ENCODE data around the gene CREG1.
A peak's percentile ranks its signal among the peaks of the same experiment; 100 is the strongest.
"Not testable (repeated sequence)": the region's sequence is repeated elsewhere in the genome, so short reads cannot be mapped to it uniquely, and the experiment has no call there.

CREG1 gene

GRCh38 chr1:167575649-167576048, 22.1 kb upstream of the CREG1 start:
- H3K4me1 Mint-ChIP-seq = no peaks in the 10 kb centered on the region
- H3K9me3 Mint-ChIP-seq = no peaks in the 10 kb centered on the region
- no peaks in the 10 kb centered on the region for H3K36me3 Mint-ChIP-seq
- H3K4me3 Mint-ChIP-seq = no peak overlapping the region
- no peaks in the 10 kb centered on the region for H3K27me3 Mint-ChIP-seq
- no peak overlapping the region for H3K27ac Mint-ChIP-seq

GRCh38 chr1:167573035-167573434, 19.5 kb upstream of the CREG1 start:
- Mint-ChIP-seq H3K4me1 (no peaks in the 10 kb centered on the region), H3K27me3 (no peaks in the 10 kb centered on the region), H3K27ac (no peak overlapping the region), H3K4me3 (no peak overlapping the region), H3K36me3 (no peaks in the 10 kb centered on the region), H3K9me3 (no peaks in the 10 kb centered on the region)

- not testable (repeated sequence) for H3K27me3 Mint-ChIP-seq
Measured at GRCh38 chr1:167570712-167571111, 17.1 kb upstream of the CREG1 start.

GRCh38 chr1:167567663-167568062, 14.1 kb upstream of the CREG1 start:
- no peaks in the 10 kb centered on the region for H3K36me3 Mint-ChIP-seq
- H3K4me1 Mint-ChIP-seq = no peaks in the 10 kb centered on the region
- H3K4me3 Mint-ChIP-seq = no peak overlapping the region
- no peak overlapping the region for H3K27ac Mint-ChIP-seq
- H3K27me3 Mint-ChIP-seq = no peaks in the 10 kb centered on the region
- no peaks in the 10 kb centered on the region for H3K9me3 Mint-ChIP-seq

More at GRCh38 chr1:167570712-167571111, 17.1 kb upstream of the CREG1 start:
- not testable (repeated sequence) for H3K9me3 Mint-ChIP-seq, H3K27ac Mint-ChIP-seq, H3K36me3 Mint-ChIP-seq, H3K4me1 Mint-ChIP-seq, H3K4me3 Mint-ChIP-seq

GRCh38 chr1:167566766-167567165, 13.2 kb upstream of the CREG1 start:
- Mint-ChIP-seq H3K9me3 (no peaks in the 10 kb centered on the region), H3K4me1 (no peaks in the 10 kb centered on the region), H3K4me3 (no peak overlapping the region), H3K36me3 (no peaks in the 10 kb centered on the region), H3K27me3 (no peaks in the 10 kb centered on the region), H3K27ac (no peak overlapping the region)

GRCh38 chr1:167565922-167566321, 12.4 kb upstream of the CREG1 start:
- no peaks in the 10 kb centered on the region for H3K27me3 Mint-ChIP-seq
- H3K4me1 Mint-ChIP-seq = no peaks in the 10 kb centered on the region
- H3K27ac Mint-ChIP-seq = no peak overlapping the region
- no peak overlapping the region for H3K4me3 Mint-ChIP-seq
- H3K36me3 Mint-ChIP-seq = no peaks in the 10 kb centered on the region
- H3K9me3 Mint-ChIP-seq = no peaks in the 10 kb centered on the region

GRCh38 chr1:167564612-167565270, 11.2 kb upstream of the CREG1 start:
- H3K9me3 Mint-ChIP-seq = no peaks in the 10 kb centered on the region
- no peaks in the 10 kb centered on the region for H3K36me3 Mint-ChIP-seq
- H3K27me3 Mint-ChIP-seq = no peaks in the 10 kb centered on the region
- H3K27ac Mint-ChIP-seq = no peak overlapping the region
- H3K4me3 Mint-ChIP-seq = no peak overlapping the region
- no peaks in the 10 kb centered on the region for H3K4me1 Mint-ChIP-seq

- Mint-ChIP-seq H3K27ac (no peak overlapping the region), H3K4me3 (no peak overlapping the region), H3K9me3 (no peaks in the 10 kb centered on the region), H3K4me1 (no peaks in the 10 kb centered on the region), H3K27me3 (no peaks in the 10 kb centered on the region), H3K36me3 (no peaks in the 10 kb centered on the region)
Measured at GRCh38 chr1:167563579-167564246, 10.2 kb upstream of the CREG1 start.

GRCh38 chr1:167562702-167563101, 9.1 kb upstream of the CREG1 start:
- Mint-ChIP-seq H3K27me3 (no peaks in the 10 kb centered on the region), H3K9me3 (no peaks in the 10 kb centered on the region), H3K27ac (no peak overlapping the region), H3K4me3 (no peak overlapping the region), H3K36me3 (no peaks in the 10 kb centered on the region), H3K4me1 (no peaks in the 10 kb centered on the region)

GRCh38 chr1:167561753-167562152, 8.2 kb upstream of the CREG1 start:
- Mint-ChIP-seq H3K4me1 (no peaks in the 10 kb centered on the region), H3K9me3 (no peaks in the 10 kb centered on the region), H3K36me3 (no peaks in the 10 kb centered on the region), H3K27me3 (no peaks in the 10 kb centered on the region), H3K4me3 (no peak overlapping the region), H3K27ac (no peak overlapping the region)

- Mint-ChIP-seq H3K27ac (no peak overlapping the region), H3K4me3 (no peak overlapping the region), H3K9me3 (no peaks in the 10 kb centered on the region), H3K27me3 (no peaks in the 10 kb centered on the region), H3K36me3 (no peaks in the 10 kb centered on the region), H3K4me1 (peaks cover 36% of the 10 kb centered on the region)
Measured at GRCh38 chr1:167555971-167556714, 2.6 kb upstream of the CREG1 start.

- not testable (repeated sequence) for H3K36me3 Mint-ChIP-seq, H3K9me3 Mint-ChIP-seq, H3K27ac Mint-ChIP-seq, H3K27me3 Mint-ChIP-seq
- peak overlapping the region; percentile 37 for H3K4me3 Mint-ChIP-seq
- H3K4me1 Mint-ChIP-seq = peaks cover 46% of the 10 kb centered on the region
Measured at GRCh38 chr1:167555072-167555471, 1.5 kb upstream of the CREG1 start.

GRCh38 chr1:167554028-167554779, 642 bp upstream of the CREG1 start:
- peaks cover 47% of the 10 kb centered on the region for H3K4me1 Mint-ChIP-seq
- H3K27me3 Mint-ChIP-seq = no peaks in the 10 kb centered on the region
- H3K36me3 Mint-ChIP-seq = no peaks in the 10 kb centered on the region
- H3K9me3 Mint-ChIP-seq = no peaks in the 10 kb centered on the region
- peak overlapping the region; percentile 94 for H3K4me3 Mint-ChIP-seq
- H3K27ac Mint-ChIP-seq = peak overlapping the region; percentile 46

GRCh38 chr1:167551362-167551761, 2.2 kb downstream of the CREG1 start:
- Mint-ChIP-seq H3K4me1 (peaks cover 53% of the 10 kb centered on the region), H3K4me3 (peak overlapping the region; percentile 26), H3K27me3 (no peaks in the 10 kb centered on the region), H3K36me3 (no peaks in the 10 kb centered on the region), H3K27ac (no peak overlapping the region), H3K9me3 (no peaks in the 10 kb centered on the region)

- Mint-ChIP-seq H3K36me3 (peaks cover 1% of the 10 kb centered on the region), H3K27me3 (no peaks in the 10 kb centered on the region), H3K4me3 (no peak overlapping the region), H3K9me3 (no peaks in the 10 kb centered on the region), H3K27ac (no peak overlapping the region), H3K4me1 (peaks cover 31% of the 10 kb centered on the region)
Measured at GRCh38 chr1:167548059-167548932, 5.3 kb downstream of the CREG1 start.

Data from activated naive CD4-positive, alpha-beta T cell treated with anti-CD3 and anti-CD28 coated beads, Interleukin-2, amount 50 U/mL, for 24 hours (primary cell).